Gastroesophageal sphincter (tissue), 3 donors: ENCODE data around the gene PPM1N.

ENCODE experiments used
- EP300 ChIP-seq: sonication (generic); formaldehyde crosslinking; IDR thresholded peaks from one replicate; pipeline ENCODE4 v1.6.1; 2017; ENCODE audit warnings: antibody characterized with exemption, mild to moderate bottlenecking
- POLR2A ChIP-seq, 2 donors: fragments of 450-650 bp; IDR thresholded peaks; one replicate each; pipeline ENCODE4 v1.6.1; 2017; ENCODE audit warnings: antibody characterized with exemption in 2 of 2, mild to moderate bottlenecking in 2 of 2, moderate library complexity in 1 of 2
- POLR2AphosphoS5 ChIP-seq: sonication (generic); formaldehyde crosslinking; IDR thresholded peaks from one replicate; pipeline ENCODE4 v1.6.1; 2017; ENCODE audit warnings: antibody characterized with exemption
- TF ChIP-seq, protein P1 (sequence below), 4 experiments: fragments of 200-600 bp in 2 of 4; fragments of 450-650 bp in 2 of 4; sonication (generic) in 1 of 4; IDR thresholded peaks; one replicate each; pipeline ENCODE4 v1.5.1; 2017 to 2019; ENCODE audit warnings: antibody characterized with exemption in 4 of 4, mild to moderate bottlenecking in 2 of 4, moderate library complexity in 2 of 4

DNA sequence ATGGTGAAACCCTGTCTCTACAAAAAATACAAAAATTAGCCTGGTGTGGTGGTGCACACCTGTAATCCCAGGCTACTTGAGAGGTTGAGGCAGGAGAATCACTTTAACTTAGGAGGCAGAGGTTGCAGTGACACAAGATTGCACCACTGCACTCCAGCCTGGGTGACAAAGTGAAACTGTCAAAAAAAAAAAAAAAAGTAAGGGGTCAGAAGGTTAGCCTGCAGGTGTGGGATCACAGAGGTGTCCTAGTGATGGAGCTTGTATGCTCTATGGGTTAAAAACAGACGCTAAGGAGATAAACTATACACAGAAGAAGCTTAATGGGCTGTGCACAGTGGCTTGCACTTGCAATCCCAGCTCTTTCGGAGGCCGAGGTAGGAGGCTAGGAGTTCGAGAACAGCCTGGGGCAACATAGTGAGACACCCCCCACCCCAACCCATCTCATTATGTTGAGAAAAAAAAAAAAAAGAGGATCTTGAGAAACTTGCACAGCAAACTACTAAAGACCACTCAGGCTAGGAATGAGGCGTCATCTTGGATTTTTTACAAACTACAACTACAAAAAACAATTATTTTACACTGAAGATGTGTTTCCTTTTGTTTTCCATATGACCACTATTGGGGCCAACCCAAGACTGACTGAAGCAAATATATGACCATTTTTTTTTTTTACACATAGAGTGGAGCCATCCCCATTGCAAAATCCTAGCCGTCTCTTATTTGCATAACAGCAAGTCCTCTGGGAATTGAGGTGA lies 22.5 kb upstream of the PPM1N start:
- TF ChIP-seq, protein P1, sequence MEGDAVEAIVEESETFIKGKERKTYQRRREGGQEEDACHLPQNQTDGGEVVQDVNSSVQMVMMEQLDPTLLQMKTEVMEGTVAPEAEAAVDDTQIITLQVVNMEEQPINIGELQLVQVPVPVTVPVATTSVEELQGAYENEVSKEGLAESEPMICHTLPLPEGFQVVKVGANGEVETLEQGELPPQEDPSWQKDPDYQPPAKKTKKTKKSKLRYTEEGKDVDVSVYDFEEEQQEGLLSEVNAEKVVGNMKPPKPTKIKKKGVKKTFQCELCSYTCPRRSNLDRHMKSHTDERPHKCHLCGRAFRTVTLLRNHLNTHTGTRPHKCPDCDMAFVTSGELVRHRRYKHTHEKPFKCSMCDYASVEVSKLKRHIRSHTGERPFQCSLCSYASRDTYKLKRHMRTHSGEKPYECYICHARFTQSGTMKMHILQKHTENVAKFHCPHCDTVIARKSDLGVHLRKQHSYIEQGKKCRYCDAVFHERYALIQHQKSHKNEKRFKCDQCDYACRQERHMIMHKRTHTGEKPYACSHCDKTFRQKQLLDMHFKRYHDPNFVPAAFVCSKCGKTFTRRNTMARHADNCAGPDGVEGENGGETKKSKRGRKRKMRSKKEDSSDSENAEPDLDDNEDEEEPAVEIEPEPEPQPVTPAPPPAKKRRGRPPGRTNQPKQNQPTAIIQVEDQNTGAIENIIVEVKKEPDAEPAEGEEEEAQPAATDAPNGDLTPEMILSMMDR (IDR thresholded peaks at IDR 0.05) = no peak
- no peak for TF ChIP-seq POLR2A (IDR thresholded peaks at IDR 0.05)
- no peak for TF ChIP-seq POLR2AphosphoS5
- no peak for TF ChIP-seq EP300
